ENCODE data around the gene SRRM3.

Gene SRRM3

DNA sequence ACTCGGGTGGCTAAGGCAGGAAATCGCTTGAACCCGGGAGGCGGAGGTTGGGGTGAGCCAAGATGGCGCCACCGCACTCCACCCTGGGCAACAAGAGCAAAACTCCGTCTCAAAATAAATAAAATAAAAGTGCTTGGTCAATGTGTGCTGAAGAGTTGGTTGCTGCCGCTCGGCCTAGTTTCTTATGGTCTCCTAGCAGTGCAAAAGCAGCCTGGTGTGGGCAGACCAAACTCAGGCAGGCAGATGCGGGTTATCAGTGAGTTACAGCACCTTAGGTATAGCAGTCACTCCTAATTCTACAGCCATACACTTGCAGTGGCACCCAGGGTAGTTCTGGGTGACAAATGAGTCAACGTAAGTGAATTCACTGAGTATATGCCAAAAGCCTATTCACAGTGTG, 123.4 kb downstream of the SRRM3 start:
- no peak overlapping the region for H3K4me3 ChIP-seq (ENCODE audit: low read length)
- H4K20me1 ChIP-seq (ENCODE audit: insufficient read depth, low read length): peaks cover 64% of the 10 kb centered on the region
- peaks cover 42% of the 10 kb centered on the region for H3K36me3 ChIP-seq (replicated peaks; ENCODE audit: low read depth, low read length)
- H3K9ac ChIP-seq (ENCODE audit: low read length): no peak overlapping the region
- no peak overlapping the region for H3K4me2 ChIP-seq (ENCODE audit: low read length)
- no peak overlapping the region for H3K27ac ChIP-seq (ENCODE audit: low read length)
- H3K4me1 ChIP-seq (ENCODE audit: low read length): peaks cover 5% of the 10 kb centered on the region; the same call in 1 of the 2 replicates
- peaks cover 67% of the 10 kb centered on the region for H3K79me2 ChIP-seq (ENCODE audit: low read length)
- H3K9me3 ChIP-seq (ENCODE audit: insufficient read depth, low read length): no peaks in the 10 kb centered on the region
- no peaks in the 10 kb centered on the region for H3K27me3 ChIP-seq (ENCODE audit: low read depth, low read length)
- no peak overlapping the region for H2AFZ ChIP-seq (ENCODE audit: low read depth, low read length)
- TF ChIP-seq EZH2phosphoT487 (IDR thresholded peaks at IDR 0.05; ENCODE audit: low read depth): no peak
- TF ChIP-seq, protein P1, sequence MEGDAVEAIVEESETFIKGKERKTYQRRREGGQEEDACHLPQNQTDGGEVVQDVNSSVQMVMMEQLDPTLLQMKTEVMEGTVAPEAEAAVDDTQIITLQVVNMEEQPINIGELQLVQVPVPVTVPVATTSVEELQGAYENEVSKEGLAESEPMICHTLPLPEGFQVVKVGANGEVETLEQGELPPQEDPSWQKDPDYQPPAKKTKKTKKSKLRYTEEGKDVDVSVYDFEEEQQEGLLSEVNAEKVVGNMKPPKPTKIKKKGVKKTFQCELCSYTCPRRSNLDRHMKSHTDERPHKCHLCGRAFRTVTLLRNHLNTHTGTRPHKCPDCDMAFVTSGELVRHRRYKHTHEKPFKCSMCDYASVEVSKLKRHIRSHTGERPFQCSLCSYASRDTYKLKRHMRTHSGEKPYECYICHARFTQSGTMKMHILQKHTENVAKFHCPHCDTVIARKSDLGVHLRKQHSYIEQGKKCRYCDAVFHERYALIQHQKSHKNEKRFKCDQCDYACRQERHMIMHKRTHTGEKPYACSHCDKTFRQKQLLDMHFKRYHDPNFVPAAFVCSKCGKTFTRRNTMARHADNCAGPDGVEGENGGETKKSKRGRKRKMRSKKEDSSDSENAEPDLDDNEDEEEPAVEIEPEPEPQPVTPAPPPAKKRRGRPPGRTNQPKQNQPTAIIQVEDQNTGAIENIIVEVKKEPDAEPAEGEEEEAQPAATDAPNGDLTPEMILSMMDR (IDR thresholded peaks at IDR 0.05; ENCODE audit: low read depth, low read length): no peak

DNA sequence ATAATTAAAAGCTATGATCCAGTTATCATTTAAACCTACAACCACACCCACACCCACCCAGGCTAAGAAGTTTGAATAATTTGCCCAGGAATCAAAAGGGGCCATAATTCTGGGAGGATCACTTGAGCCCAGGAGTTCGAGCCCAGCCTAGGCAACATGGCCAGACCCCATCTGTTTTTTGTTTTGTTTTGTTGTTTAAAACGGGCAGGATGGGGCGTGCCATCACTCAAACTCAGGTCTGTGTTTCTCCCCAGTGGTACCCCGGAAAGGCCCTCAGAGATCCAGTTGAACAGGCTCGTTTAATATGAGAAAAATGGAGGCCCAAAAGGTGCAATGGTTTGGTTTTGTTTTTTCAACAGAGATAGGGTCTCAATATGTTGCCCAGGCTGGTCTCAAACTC, 124.1 kb downstream of the SRRM3 start:
- Histone ChIP-seq H3K9ac (ENCODE audit: low read length) (no peak overlapping the region), H3K36me3 (replicated peaks; ENCODE audit: low read depth, low read length) (peaks cover 45% of the 10 kb centered on the region), H3K79me2 (ENCODE audit: low read length) (peaks cover 74% of the 10 kb centered on the region), H3K9me3 (ENCODE audit: insufficient read depth, low read length) (no peaks in the 10 kb centered on the region), H3K4me3 (ENCODE audit: low read length) (no peak overlapping the region), H3K27ac (ENCODE audit: low read length) (no peak overlapping the region), H2AFZ (ENCODE audit: low read depth, low read length) (no peak overlapping the region), H3K27me3 (ENCODE audit: low read depth, low read length) (no peaks in the 10 kb centered on the region), H3K4me1 (ENCODE audit: low read length) (peaks cover 5% of the 10 kb centered on the region; the same call in 1 of the 2 replicates), H3K4me2 (ENCODE audit: low read length) (no peak overlapping the region), H4K20me1 (ENCODE audit: insufficient read depth, low read length) (peaks cover 72% of the 10 kb centered on the region)
- TF ChIP-seq, protein P1 (IDR thresholded peaks at IDR 0.05; ENCODE audit: low read depth, low read length): no peak
- no peak for TF ChIP-seq EZH2phosphoT487 (IDR thresholded peaks at IDR 0.05; ENCODE audit: low read depth)

DNA sequence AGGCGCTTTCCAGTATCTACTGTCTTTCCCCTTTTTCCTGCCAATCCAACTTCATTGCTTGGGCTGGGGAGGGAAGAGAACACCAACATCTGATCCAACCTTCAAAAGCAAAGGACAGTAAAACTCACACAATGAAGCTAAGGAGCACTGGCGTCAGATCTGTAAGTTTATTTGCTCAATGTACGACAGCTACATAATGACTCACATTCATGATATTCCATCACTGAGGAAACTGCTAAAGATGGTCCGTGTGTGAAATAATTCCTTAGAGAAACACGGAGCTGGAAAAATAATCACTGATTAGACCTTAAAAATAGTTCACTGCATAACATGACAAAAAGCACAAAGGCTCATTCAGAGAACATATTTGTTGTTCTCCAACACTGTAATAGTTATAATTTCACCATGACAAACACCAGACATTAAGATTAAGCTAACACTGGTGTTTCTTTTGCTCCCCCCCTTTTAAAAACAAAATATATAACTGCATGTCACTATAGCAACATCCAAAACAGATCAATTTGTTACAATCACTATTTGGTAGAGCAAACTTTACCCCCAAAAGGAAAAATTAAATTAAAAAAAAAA, 125.0 kb downstream of the SRRM3 start:
- Histone ChIP-seq H3K36me3 (replicated peaks; ENCODE audit: low read depth, low read length) (peaks cover 48% of the 10 kb centered on the region), H3K27me3 (ENCODE audit: low read depth, low read length) (no peaks in the 10 kb centered on the region), H3K9me3 (ENCODE audit: insufficient read depth, low read length) (no peaks in the 10 kb centered on the region), H3K4me2 (ENCODE audit: low read length) (no peak overlapping the region), H3K79me2 (ENCODE audit: low read length) (peaks cover 84% of the 10 kb centered on the region), H3K27ac (ENCODE audit: low read length) (no peak overlapping the region), H3K4me3 (ENCODE audit: low read length) (no peak overlapping the region), H3K4me1 (ENCODE audit: low read length) (peaks cover 5% of the 10 kb centered on the region; the same call in 1 of the 2 replicates), H2AFZ (ENCODE audit: low read depth, low read length) (no peak overlapping the region), H3K9ac (ENCODE audit: low read length) (no peak overlapping the region), H4K20me1 (ENCODE audit: insufficient read depth, low read length) (peaks cover 81% of the 10 kb centered on the region)
- TF ChIP-seq, protein P1 (IDR thresholded peaks at IDR 0.05; ENCODE audit: low read depth, low read length): no peak
- no peak for TF ChIP-seq EZH2phosphoT487 (IDR thresholded peaks at IDR 0.05; ENCODE audit: low read depth)

DNA sequence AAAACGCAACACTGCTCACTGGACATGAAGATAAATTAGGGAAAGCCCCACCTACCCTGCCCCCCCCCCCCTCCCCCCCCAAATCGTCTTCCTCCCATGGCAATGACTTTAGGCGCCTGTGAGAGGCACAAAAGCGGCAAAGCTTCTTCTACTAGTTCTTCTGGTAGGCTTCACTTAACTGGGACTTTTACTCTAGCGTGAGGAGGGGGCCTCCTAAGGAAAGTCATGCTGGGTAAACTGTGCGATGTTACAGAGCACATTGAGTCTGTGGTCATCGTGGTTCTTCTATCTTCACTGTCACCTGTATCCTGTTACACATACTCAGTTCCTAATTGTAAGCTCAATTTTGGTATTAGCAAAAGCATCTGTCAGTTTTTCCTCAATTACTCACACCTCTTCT, 125.9 kb downstream of the SRRM3 start:
- TF ChIP-seq, protein P1 (IDR thresholded peaks at IDR 0.05; ENCODE audit: low read depth, low read length): no peak
- no peak for TF ChIP-seq EZH2phosphoT487 (IDR thresholded peaks at IDR 0.05; ENCODE audit: low read depth)
- H3K4me1 ChIP-seq (ENCODE audit: low read length): peaks cover 5% of the 10 kb centered on the region; the same call in 1 of the 2 replicates
- H3K36me3 ChIP-seq (replicated peaks; ENCODE audit: low read depth, low read length): peaks cover 56% of the 10 kb centered on the region
- no peak overlapping the region for H3K4me3 ChIP-seq (ENCODE audit: low read length)
- peaks cover 87% of the 10 kb centered on the region for H4K20me1 ChIP-seq (ENCODE audit: insufficient read depth, low read length)
- H3K9me3 ChIP-seq (ENCODE audit: insufficient read depth, low read length): no peaks in the 10 kb centered on the region
- no peak overlapping the region for H3K4me2 ChIP-seq (ENCODE audit: low read length)
- no peak overlapping the region for H3K9ac ChIP-seq (ENCODE audit: low read length)
- no peak overlapping the region for H2AFZ ChIP-seq (ENCODE audit: low read depth, low read length)
- H3K27ac ChIP-seq (ENCODE audit: low read length): no peak overlapping the region
- peaks cover 89% of the 10 kb centered on the region for H3K79me2 ChIP-seq (ENCODE audit: low read length)
- no peaks in the 10 kb centered on the region for H3K27me3 ChIP-seq (ENCODE audit: low read depth, low read length)
